NCI-H146 treated with DMSO at 0.1 percent for 48 hours (cell line): ENCODE measurements around the gene PTPRZ1.

ENCODE experiments used
- DNase-seq: peaks from one replicate; lab custom pipeline; 2025; ENCODE audit not compliant: unreplicated experiment; lab: John Stamatoyannopoulos, UW

PTPRZ1 gene

DNA sequence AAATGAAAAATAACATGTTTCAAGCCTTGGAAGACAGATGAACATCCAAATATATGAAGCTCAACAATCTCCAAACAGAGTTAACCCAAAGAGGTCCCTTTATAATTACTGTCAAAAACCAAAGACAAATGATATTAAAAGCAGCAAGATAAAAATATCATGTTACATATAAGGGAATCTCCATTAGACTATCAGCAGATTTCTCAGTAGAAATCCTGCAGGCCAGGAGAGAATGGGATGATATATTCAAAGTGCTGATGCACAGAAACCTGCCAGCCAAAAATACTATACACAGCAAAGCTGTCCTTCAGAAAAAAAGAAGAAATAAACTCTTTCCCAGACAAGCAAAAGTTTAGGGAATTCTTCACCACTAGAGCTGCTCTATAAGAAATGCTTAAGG lies 230.1 kb downstream of the PTPRZ1 start:
- no peak for DNase-seq
